Memory B cell (primary cell): ENCODE results near the gene MAP2.
"Not testable (repeated sequence)": the region's sequence is repeated elsewhere in the genome, so short reads cannot be mapped to it uniquely, and the experiment has no call there.

Experiments
- ATAC-seq: fragments of 150-1000 bp; cut with Tn5 transposase; 2 replicates; pipeline ENCODE4 v1.10.0; 2021; ENCODE audit warnings: low read depth, mild to moderate bottlenecking, moderate library complexity
- DNase-seq, 2 donors: peaks; one replicate each; pipeline ENCODE4 v3.0.0; 2022; ENCODE audit warnings: low spot score in 2 of 2
- H3K27ac Mint-ChIP-seq: one replicate; pipeline ENCODE4 v1.8.0; 2022; ENCODE audit warnings: mild to moderate bottlenecking, moderate library complexity, mixed read lengths
- H3K27me3 Mint-ChIP-seq: one replicate; pipeline ENCODE4 v1.8.0; 2022; ENCODE audit warnings: mixed read lengths
- H3K36me3 Mint-ChIP-seq: one replicate; pipeline ENCODE4 v1.8.0; 2022; ENCODE audit warnings: mild to moderate bottlenecking, mixed read lengths
- H3K4me1 Mint-ChIP-seq: one replicate; pipeline ENCODE4 v1.8.0; 2022; ENCODE audit warnings: mixed read lengths
- H3K4me3 Mint-ChIP-seq: one replicate; pipeline ENCODE4 v1.8.0; 2022; ENCODE audit warnings: mild to moderate bottlenecking, moderate library complexity, mixed read lengths
- H3K9me3 Mint-ChIP-seq: one replicate; pipeline ENCODE4 v1.8.0; 2022; ENCODE audit warnings: mixed read lengths

Gene MAP2

DNA sequence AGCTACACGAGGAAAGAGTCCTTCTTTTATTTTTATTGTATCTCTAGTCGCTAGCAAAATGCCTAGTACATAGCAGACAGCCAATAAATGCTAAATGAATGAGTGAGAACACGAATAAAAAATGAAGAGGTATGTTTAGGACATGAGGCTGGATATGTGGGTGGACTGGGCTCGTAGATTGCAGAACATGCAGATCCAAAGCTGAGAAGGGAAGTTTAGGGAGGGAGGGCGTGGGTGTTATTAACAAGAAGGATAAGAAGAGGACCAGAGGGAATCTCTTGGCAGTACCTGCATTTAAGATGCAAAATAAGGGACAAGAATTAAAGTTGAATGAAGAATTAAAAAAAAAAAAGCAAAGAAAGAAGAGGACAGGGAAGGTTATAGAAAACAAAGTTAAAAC, 161.1 kb downstream of the MAP2 start:
- ATAC-seq (no peak), DNase-seq (no peak)
- H3K36me3 Mint-ChIP-seq, result no peaks in the 10 kb centered on the region
- no peaks in the 10 kb centered on the region for H3K4me1 Mint-ChIP-seq
- no peak overlapping the region for H3K27ac Mint-ChIP-seq
- no peaks in the 10 kb centered on the region for H3K9me3 Mint-ChIP-seq
- H3K27me3 Mint-ChIP-seq, result no peaks in the 10 kb centered on the region
- no peak overlapping the region for H3K4me3 Mint-ChIP-seq

DNA sequence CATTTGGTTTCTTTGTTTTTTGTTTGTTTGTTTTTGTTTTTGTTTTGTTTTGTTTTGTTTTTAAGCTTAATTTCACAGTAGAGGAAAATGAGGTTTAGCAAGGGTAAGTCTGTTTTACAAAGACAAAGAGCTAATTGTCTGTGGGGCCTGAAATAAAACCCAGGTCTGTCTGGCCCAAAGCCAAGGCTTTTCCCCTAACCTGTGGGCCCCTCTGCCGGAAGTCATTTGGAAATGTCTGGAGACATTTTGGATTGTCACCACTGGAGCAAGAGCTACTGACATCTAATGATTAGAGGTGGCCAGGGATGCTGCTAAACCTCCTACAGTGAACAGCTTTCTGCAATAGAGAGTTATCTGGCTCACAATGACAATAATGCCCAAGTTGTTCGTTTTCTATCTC, 167.2 kb downstream of the MAP2 start:
- DNase-seq, result no peak
- no peak overlapping the region for H3K27ac Mint-ChIP-seq
- H3K4me3 Mint-ChIP-seq, result no peak overlapping the region
- H3K36me3 Mint-ChIP-seq, result no peaks in the 10 kb centered on the region
- H3K27me3 Mint-ChIP-seq, result no peaks in the 10 kb centered on the region
- ATAC-seq, result no peak
- H3K4me1 Mint-ChIP-seq, result no peaks in the 10 kb centered on the region
- no peaks in the 10 kb centered on the region for H3K9me3 Mint-ChIP-seq

DNA sequence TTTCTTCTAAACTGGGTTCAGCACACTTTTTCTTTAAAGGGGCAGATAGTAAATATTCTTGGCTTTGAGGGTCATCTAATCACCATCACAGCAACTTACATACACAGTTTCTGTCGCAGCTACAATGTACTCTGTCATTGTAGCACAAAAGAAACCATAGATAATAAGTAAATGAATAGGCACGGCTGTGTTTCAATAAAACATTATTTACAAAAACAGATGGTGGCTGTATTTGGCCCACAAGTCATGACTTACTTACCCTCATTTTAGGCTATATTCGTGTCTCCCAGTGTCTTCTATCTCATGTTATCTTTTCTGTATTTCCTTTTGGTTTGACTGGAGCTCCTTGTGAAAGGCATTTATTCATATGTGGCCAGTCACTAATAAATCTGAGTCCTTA, 168.3 kb downstream of the MAP2 start:
- Mint-ChIP-seq H3K36me3 (no peaks in the 10 kb centered on the region), H3K9me3 (no peaks in the 10 kb centered on the region), H3K27me3 (no peaks in the 10 kb centered on the region), H3K27ac (no peak overlapping the region), H3K4me3 (no peak overlapping the region), H3K4me1 (no peaks in the 10 kb centered on the region)
- DNase-seq (no peak), ATAC-seq (no peak)

DNA sequence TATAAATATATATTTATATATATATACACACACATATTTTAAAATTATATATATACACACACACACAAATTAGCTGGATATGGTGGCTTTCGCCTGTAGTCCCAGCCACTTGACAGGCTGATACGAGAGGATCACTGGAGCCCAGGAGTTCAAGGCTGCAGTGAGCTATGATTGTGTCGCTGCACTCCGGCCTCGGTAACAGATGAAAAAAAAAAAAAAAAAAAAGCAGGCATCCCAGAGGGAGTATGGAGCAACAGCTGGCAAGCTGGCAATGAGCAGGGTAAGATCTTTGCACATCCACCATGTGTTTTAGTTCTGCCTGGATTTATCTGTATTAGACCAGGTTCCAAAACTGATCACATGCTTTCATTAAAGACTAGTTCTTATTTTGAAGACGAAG, 170.1 kb downstream of the MAP2 start:
- no peaks in the 10 kb centered on the region for H3K4me1 Mint-ChIP-seq
- H3K27ac Mint-ChIP-seq, result no peak overlapping the region
- H3K36me3 Mint-ChIP-seq, result no peaks in the 10 kb centered on the region
- no peak overlapping the region for H3K4me3 Mint-ChIP-seq
- no peaks in the 10 kb centered on the region for H3K9me3 Mint-ChIP-seq
- ATAC-seq, result no peak
- DNase-seq, result no peak
- no peaks in the 10 kb centered on the region for H3K27me3 Mint-ChIP-seq

DNA sequence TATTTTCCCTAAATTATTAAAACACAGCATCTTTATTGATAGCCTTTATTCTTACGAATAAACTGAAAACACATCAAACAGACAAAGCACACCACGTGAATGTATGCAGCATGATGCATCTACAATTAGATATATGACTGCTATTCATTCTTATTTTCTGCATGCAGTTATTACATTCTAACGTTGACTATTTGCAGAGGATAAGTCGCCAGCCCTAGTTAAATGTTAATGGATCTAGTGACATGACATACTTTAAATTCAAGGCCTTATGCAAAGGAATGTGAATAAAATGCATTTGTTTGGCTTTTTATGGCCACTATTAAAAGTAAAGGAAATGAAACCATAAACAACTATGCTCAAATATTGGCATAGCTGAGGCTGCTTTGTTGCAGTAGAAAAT, 172.4 kb downstream of the MAP2 start:
- no peaks in the 10 kb centered on the region for H3K4me1 Mint-ChIP-seq
- H3K9me3 Mint-ChIP-seq, result no peaks in the 10 kb centered on the region
- H3K27ac Mint-ChIP-seq, result no peak overlapping the region
- H3K27me3 Mint-ChIP-seq, result no peaks in the 10 kb centered on the region
- H3K4me3 Mint-ChIP-seq, result no peak overlapping the region
- H3K36me3 Mint-ChIP-seq, result peaks cover 1% of the 10 kb centered on the region
- DNase-seq (no peak), ATAC-seq (no peak)

DNA sequence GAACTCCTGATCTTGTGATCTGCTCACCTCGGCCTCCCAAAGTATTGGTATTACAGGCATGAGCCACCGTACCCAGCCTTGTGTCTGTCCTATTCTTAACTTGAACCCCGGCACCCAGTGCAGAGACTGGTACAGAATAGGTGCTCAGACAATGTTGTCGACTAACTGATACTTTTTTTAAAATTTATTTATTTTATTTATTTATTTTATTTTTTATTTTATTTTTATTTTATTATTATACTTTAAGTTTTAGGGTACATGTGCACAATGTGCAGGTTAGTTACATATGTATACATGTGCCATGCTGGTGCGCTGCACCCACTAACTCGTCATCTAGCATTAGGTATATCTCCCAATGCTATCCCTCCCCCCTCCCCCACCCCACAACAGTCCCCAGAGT, 174.4 kb downstream of the MAP2 start:
- not testable (repeated sequence) for H3K27me3 Mint-ChIP-seq, H3K9me3 Mint-ChIP-seq, H3K36me3 Mint-ChIP-seq, H3K4me1 Mint-ChIP-seq, ATAC-seq, DNase-seq, H3K4me3 Mint-ChIP-seq, H3K27ac Mint-ChIP-seq

DNA sequence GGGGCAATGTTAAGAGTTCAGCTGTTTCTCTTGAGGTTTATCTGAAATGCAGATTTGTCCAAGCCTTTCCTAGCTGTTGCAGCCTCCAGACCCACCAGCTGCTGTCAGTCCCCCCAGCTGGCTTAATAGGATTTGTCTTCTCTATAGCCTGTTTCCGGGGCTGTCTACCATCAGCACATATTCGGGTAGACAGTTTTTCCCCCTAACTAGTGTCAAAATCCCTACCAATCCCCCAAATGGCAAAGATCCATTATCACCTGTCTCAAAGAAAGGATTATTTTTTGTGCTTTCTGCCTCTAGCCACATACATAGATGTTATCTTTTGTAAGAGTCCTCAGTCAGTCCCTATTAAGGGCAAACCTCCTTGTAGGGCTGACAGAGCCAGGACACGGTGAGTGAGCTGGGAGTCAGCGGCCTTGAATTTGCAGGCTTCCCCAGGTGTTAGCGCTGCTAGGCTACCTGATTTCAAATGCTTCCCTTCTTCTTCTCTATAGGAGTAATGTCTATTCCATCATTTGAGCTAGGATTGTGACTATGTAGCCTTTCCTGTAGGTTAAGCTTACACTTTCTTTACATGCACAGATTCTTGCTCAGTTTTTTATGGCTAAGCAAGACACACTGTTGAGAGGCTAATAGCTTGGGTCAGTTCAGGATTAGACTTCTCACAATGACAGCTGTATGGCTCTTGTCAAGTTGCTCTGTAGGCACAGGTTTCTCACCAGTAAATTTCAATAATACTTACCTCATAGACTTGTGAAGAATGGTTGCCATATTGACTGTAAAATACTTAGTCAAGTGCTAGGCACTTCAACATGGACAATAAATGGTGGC, 176.7 kb downstream of the MAP2 start:
- DNase-seq (no peak), ATAC-seq (no peak)
- Mint-ChIP-seq H3K27ac (no peak overlapping the region), H3K36me3 (peaks cover 1% of the 10 kb centered on the region), H3K4me1 (no peaks in the 10 kb centered on the region), H3K27me3 (no peaks in the 10 kb centered on the region), H3K9me3 (no peaks in the 10 kb centered on the region), H3K4me3 (no peak overlapping the region)

DNA sequence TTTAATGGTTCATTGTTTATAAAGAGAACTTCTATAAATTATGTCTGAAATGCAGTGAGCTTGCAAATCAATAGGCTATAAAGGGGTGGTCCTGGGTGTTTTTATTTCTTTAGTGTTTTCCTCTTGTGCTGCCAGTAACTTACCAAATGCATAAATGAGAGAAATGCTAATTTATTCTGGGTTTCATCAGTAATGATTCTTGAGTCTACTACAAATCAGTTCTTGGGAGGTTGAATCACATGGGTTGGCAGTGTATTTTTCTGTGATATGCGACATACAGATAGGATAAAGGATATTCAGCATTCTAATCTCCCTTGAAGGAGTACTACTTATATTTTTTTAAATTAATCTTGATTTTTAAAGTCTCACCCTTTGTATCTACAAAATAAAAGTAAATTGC, 177.7 kb downstream of the MAP2 start:
- DNase-seq (no peak), ATAC-seq (no peak)
- no peaks in the 10 kb centered on the region for H3K9me3 Mint-ChIP-seq
- H3K36me3 Mint-ChIP-seq, result peaks cover 1% of the 10 kb centered on the region
- no peaks in the 10 kb centered on the region for H3K4me1 Mint-ChIP-seq
- no peak overlapping the region for H3K4me3 Mint-ChIP-seq
- H3K27me3 Mint-ChIP-seq, result no peaks in the 10 kb centered on the region
- no peak overlapping the region for H3K27ac Mint-ChIP-seq

DNA sequence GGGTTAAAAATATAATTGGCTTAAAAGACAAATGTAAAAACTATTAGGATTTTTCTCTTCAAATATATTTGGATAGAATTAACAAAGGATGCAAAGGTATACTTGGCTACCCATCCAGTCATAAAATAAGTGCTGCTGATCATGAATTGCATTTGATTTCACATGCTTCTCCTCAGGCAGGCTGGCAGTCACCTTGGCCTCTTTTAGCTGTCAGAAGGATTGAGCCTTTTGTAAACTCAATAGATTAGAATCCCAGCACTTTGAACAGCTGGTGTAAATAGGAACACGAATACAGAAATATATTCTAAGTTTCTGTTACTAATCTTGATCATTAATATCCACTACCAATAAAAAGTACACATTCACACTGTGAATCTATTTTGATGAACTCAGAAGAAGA, 178.4 kb downstream of the MAP2 start:
- no peak for DNase-seq
- peaks cover 1% of the 10 kb centered on the region for H3K36me3 Mint-ChIP-seq
- no peaks in the 10 kb centered on the region for H3K9me3 Mint-ChIP-seq
- ATAC-seq, result no peak
- no peak overlapping the region for H3K27ac Mint-ChIP-seq
- H3K4me3 Mint-ChIP-seq, result no peak overlapping the region
- H3K27me3 Mint-ChIP-seq, result no peaks in the 10 kb centered on the region
- no peaks in the 10 kb centered on the region for H3K4me1 Mint-ChIP-seq

DNA sequence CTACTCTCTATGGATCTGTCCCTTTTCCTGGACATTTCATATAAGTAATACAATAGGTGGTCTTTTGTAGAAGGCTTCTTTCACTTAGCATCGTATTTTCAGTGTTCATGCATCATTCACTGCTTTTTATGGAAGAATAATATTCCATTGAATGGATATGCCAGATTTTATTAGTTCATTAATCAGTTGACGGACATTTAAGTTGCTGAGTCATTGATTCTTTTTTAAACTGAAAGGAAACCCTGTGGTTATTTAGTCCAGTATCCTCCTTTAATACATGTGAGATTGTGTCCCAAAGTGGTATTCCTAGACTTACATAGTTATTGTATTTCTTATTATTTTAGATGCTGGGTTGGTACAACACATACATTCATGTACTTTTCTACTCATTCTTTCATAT, 185.7 kb downstream of the MAP2 start:
- no peaks in the 10 kb centered on the region for H3K4me1 Mint-ChIP-seq
- H3K27ac Mint-ChIP-seq, result no peak overlapping the region
- H3K36me3 Mint-ChIP-seq, result no peaks in the 10 kb centered on the region
- H3K4me3 Mint-ChIP-seq, result no peak overlapping the region
- H3K9me3 Mint-ChIP-seq, result no peaks in the 10 kb centered on the region
- no peak for ATAC-seq
- DNase-seq, result no peak
- peaks cover 4% of the 10 kb centered on the region for H3K27me3 Mint-ChIP-seq

DNA sequence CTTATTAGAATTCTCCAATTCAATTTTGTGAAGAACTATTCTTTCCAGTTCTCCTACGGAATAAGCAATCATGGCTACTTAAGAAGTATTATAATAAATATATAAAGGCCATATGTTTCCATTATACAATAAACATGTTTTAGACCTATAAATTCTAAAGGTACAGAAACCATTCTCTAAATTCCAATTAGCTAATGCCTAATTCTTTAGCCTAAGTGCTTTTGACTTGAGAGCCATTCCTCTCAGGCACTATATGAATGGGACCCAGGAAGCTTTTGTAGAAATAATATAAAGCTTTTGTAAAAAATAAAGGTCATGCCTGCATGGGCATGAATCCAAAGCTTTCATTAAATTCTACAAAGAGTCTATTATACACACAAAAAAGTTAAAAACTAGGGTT, 186.8 kb downstream of the MAP2 start:
- H3K4me1 Mint-ChIP-seq, result no peaks in the 10 kb centered on the region
- H3K36me3 Mint-ChIP-seq, result peaks cover under 1% of the 10 kb centered on the region
- no peak for DNase-seq
- peaks cover 4% of the 10 kb centered on the region for H3K27me3 Mint-ChIP-seq
- peaks cover under 1% of the 10 kb centered on the region for H3K9me3 Mint-ChIP-seq
- no peak for ATAC-seq
- H3K27ac Mint-ChIP-seq, result no peak overlapping the region
- no peak overlapping the region for H3K4me3 Mint-ChIP-seq

DNA sequence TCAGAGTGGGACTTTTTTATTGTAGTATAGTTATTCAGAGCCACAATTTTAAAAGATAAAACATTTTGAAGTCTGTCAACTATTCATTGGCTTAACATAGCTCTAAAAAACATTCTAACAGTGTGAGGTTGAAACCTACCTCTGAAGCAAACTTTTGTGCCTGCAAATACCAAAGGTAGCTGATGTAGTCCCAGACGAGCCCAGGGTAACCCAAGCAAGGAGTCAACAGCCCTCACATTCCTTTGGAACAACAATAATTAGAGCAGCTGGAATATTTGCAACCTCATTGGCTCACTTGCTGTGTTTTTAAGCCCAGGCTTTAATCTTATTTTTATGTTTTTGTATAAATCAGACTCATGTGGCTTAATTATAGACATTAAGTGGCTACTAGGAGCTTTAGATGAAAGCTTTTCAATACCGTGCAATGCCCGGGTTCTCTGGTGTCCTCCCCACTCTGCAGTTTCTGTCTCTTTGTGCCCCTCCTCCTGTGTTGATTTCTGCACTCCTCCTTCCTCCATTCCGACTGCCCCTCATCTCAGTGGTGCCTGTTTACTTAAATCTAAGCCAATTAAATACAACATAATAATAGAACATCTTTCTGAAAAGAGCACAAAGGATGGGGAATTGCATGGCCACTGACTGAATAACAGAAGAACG, 189.9 kb downstream of the MAP2 start:
- DNase-seq (no peak), ATAC-seq (no peak)
- H3K4me3 Mint-ChIP-seq, result no peak overlapping the region
- no peaks in the 10 kb centered on the region for H3K4me1 Mint-ChIP-seq
- peaks cover 4% of the 10 kb centered on the region for H3K36me3 Mint-ChIP-seq
- H3K9me3 Mint-ChIP-seq, result peaks cover 5% of the 10 kb centered on the region
- H3K27me3 Mint-ChIP-seq, result peaks cover 3% of the 10 kb centered on the region
- H3K27ac Mint-ChIP-seq, result no peak overlapping the region

DNA sequence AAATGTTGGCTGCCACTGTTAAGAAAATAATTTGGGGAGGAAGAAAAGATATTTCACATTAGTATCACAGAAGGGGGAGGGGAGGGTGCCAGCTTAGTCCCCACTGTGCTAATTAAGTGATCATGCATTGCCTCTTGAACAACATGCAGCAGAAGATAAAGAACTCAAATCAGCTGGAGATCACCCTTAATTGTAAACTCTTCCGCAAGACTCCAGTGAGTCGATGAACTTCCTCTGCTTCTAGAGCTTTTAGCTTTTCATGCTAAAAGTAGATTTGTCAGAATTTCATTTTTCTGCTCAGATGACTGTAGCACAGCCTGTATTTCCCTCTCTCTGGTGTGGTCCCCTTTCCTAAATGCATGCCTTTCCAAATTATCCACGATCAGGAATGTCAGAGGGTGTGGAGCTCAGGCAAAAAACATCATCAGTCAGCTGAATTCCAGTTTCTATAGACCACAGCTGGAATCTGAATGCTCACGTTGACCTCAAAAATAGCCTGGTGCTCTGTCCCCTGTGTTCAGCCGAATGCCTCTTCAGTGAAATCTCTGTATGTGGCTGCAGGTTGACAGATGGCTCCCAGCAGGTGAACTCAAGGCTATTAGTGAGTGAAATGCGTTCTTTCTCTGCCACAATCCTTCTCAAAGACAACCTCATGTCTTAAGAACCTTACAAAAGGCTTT, 191.0 kb downstream of the MAP2 start:
- ATAC-seq, result no peak
- Mint-ChIP-seq H3K36me3 (peaks cover 4% of the 10 kb centered on the region), H3K4me3 (no peak overlapping the region), H3K9me3 (peaks cover 5% of the 10 kb centered on the region), H3K4me1 (peaks cover 3% of the 10 kb centered on the region), H3K27ac (no peak overlapping the region), H3K27me3 (peaks cover 3% of the 10 kb centered on the region)
- no peak for DNase-seq

DNA sequence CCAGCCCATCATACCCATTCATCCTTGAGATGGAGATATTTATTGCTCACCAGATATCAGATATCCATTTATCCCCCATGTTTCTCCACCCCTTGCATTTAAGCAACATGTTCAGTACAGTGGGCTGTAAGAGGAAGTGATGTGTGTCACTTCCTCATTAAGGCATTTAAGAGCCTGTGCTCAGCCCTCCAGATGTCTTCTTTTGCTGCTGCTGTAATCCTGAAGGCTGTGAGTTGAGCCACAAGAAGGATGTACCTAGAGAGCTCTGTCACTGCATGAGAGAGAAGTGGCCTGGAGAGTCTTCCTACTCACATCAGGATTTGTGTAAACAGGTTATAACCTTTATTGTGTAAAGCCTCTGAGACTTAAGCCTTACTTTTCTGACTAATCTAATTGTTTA, 195.9 kb downstream of the MAP2 start:
- DNase-seq, result peak; percentile 10 to 15
- H3K4me1 Mint-ChIP-seq, result peaks cover 7% of the 10 kb centered on the region
- no peak overlapping the region for H3K27ac Mint-ChIP-seq
- H3K36me3 Mint-ChIP-seq, result peaks cover 4% of the 10 kb centered on the region
- peaks cover 5% of the 10 kb centered on the region for H3K9me3 Mint-ChIP-seq
- H3K4me3 Mint-ChIP-seq, result no peak overlapping the region
- peak; percentile 100 for ATAC-seq
- no peaks in the 10 kb centered on the region for H3K27me3 Mint-ChIP-seq
